KBM-7 (cell line): ENCODE results near the gene UTY.

ENCODE experiments used
- DNase-seq: peaks from one replicate; pipeline ENCODE4 v3.0.0-alpha.2; 2015
- in situ Hi-C: fragments of 300-500 bp; cut with MboI; formaldehyde crosslinking; loops from 2 replicates; pipeline ENCODE4 v1.14.3; 2020; ENCODE audit warnings: low sequenced_read_pairs, low pct_unique_long_range_greater_than_20kb, mixed read lengths

Gene UTY

GRCh38 chrY:13205214-13205613 lies 274.6 kb downstream of the UTY start:
- DNase-seq: no peak
- in situ Hi-C loops: no loop called here
